HFFc6 (cell line): ENCODE data around the gene CXCL14. TPM values are rescaled to one million over a fixed set of nuclear protein-coding genes. Genes with fewer than 3 reads are reported as not detected.

Source experiments
- DNase-seq: peaks from one replicate; pipeline ENCODE4 v3.0.0-alpha.2; 2018
- H3K27ac Mint-ChIP-seq: 2 replicates; pipeline ENCODE4 v1.8.0; 2020; ENCODE audit warnings: mild to moderate bottlenecking, mixed read lengths
- H3K27me3 Mint-ChIP-seq: 2 replicates; pipeline ENCODE4 v1.8.0; 2021; ENCODE audit warnings: mild to moderate bottlenecking, moderate library complexity, mixed read lengths; ENCODE audit not compliant: insufficient read depth
- H3K36me3 Mint-ChIP-seq: 2 replicates; pipeline ENCODE4 v1.8.0; 2021; ENCODE audit warnings: low read depth, mixed read lengths
- H3K4me1 Mint-ChIP-seq: 2 replicates; pipeline ENCODE4 v1.8.0; 2020; ENCODE audit warnings: low read depth, mixed read lengths
- H3K4me3 Mint-ChIP-seq: 2 replicates; pipeline ENCODE4 v1.8.0; 2020; ENCODE audit warnings: mild to moderate bottlenecking, moderate library complexity, mixed read lengths
- H3K9me3 Mint-ChIP-seq: 2 replicates; pipeline ENCODE4 v1.8.0; 2020; ENCODE audit warnings: mild to moderate bottlenecking, mixed read lengths
- CTCF ChIP-seq: fragments of 200-600 bp; sonication (generic); IDR thresholded peaks from 2 replicates; pipeline ENCODE4 v1.5.0; 2021; ENCODE audit warnings: antibody characterized with exemption, mild to moderate bottlenecking
- total RNA-seq, 6 experiments: library from RNA; stranded (reverse); fragmentation: NEBNext Ultra II Directional; extraction: Animal tissue kit (Norgen Biotek cat#: 25700); gene quantifications; 2 replicates in 1 of 6; 3 replicates in 5 of 6; pipeline ENCODE4 v1.2.3, GENCODE V29; 2021

The CXCL14 gene
- total RNA-seq, 6 experiments from 2014 or later, result 0.17 TPM; not detected in 5

- peaks cover 18% of the 10 kb centered on the region for H3K27me3 Mint-ChIP-seq
- no peak overlapping the region for H3K4me3 Mint-ChIP-seq
- no peaks in the 10 kb centered on the region for H3K36me3 Mint-ChIP-seq
- H3K4me1 Mint-ChIP-seq, result no peaks in the 10 kb centered on the region
- no peak for TF ChIP-seq CTCF
- H3K27ac Mint-ChIP-seq, result no peak overlapping the region
- no peaks in the 10 kb centered on the region for H3K9me3 Mint-ChIP-seq
- no peak for DNase-seq
These were observed 22.7 kb upstream of the CXCL14 start for GRCh38 chr5:135601466-135601865.

GRCh38 chr5:135600971-135601381 lies 22.2 kb upstream of the CXCL14 start:
- H3K4me1 Mint-ChIP-seq, result no peaks in the 10 kb centered on the region
- no peak for DNase-seq
- peaks cover 18% of the 10 kb centered on the region for H3K27me3 Mint-ChIP-seq

GRCh38 chr5:135600152-135600570 lies 21.4 kb upstream of the CXCL14 start:
- peaks cover 21% of the 10 kb centered on the region for H3K27me3 Mint-ChIP-seq
- H3K4me3 Mint-ChIP-seq, result no peak overlapping the region
- no peak overlapping the region for H3K27ac Mint-ChIP-seq
- no peaks in the 10 kb centered on the region for H3K4me1 Mint-ChIP-seq
- H3K36me3 Mint-ChIP-seq, result no peaks in the 10 kb centered on the region
- no peaks in the 10 kb centered on the region for H3K9me3 Mint-ChIP-seq
- DNase-seq, result no peak
- no peak for TF ChIP-seq CTCF

More at GRCh38 chr5:135600971-135601381, 22.2 kb upstream of the CXCL14 start:
- no peaks in the 10 kb centered on the region for H3K9me3 Mint-ChIP-seq
- no peak overlapping the region for H3K4me3 Mint-ChIP-seq
- no peak overlapping the region for H3K27ac Mint-ChIP-seq
- H3K36me3 Mint-ChIP-seq, result no peaks in the 10 kb centered on the region
- TF ChIP-seq CTCF, result no peak

- DNase-seq, result no peak
- Mint-ChIP-seq H3K9me3 (no peaks in the 10 kb centered on the region), H3K27ac (no peak overlapping the region), H3K27me3 (peaks cover 23% of the 10 kb centered on the region), H3K36me3 (no peaks in the 10 kb centered on the region), H3K4me1 (no peaks in the 10 kb centered on the region), H3K4me3 (no peak overlapping the region)
- TF ChIP-seq CTCF, result no peak
These were observed 20.8 kb upstream of the CXCL14 start for GRCh38 chr5:135599421-135600151.

GRCh38 chr5:135598691-135599395 lies 20.1 kb upstream of the CXCL14 start:
- H3K27ac Mint-ChIP-seq, result no peak overlapping the region

More at GRCh38 chr5:135598691-135599395, 20.1 kb upstream of the CXCL14 start:
- H3K4me3 Mint-ChIP-seq, result no peak overlapping the region
- DNase-seq, result no peak
- no peaks in the 10 kb centered on the region for H3K36me3 Mint-ChIP-seq
- H3K9me3 Mint-ChIP-seq, result no peaks in the 10 kb centered on the region
- no peak for TF ChIP-seq CTCF
- H3K27me3 Mint-ChIP-seq, result peaks cover 22% of the 10 kb centered on the region
- H3K4me1 Mint-ChIP-seq, result no peaks in the 10 kb centered on the region
